ENCODE data around the gene CRIP2. TPM values are rescaled to one million over a fixed set of nuclear protein-coding genes. Genes with fewer than 3 reads are reported as not detected.

Gene CRIP2
- total and polyA plus RNA-seq, 2 of the 8 experiments (the other 6 are each of a cell fraction or from before 2014, with no cell fraction given), result 4.2 to 13.5 TPM

- TF ChIP-seq CHD7 (IDR thresholded peaks at IDR 0.05; ENCODE audit: insufficient replicate concordance, low read length) (no peak), YY1 (IDR thresholded peaks at IDR 0.05; ENCODE audit: low read depth, low read length) (no peak), POLR2A (IDR thresholded peaks at IDR 0.05; ENCODE audit: control extremely low read depth in 1 of 2, low read depth in 2 of 2, low read length in 2 of 2) (no peak), HDAC2 (IDR thresholded peaks at IDR 0.05; ENCODE audit: borderline replicate concordance in 1 of 2, low read depth in 2 of 2, low read length in 2 of 2) (no peak), CBX8 (IDR thresholded peaks at IDR 0.05; ENCODE audit: borderline replicate concordance, low read depth, low read length) (no peak), CEBPB (IDR thresholded peaks at IDR 0.05; ENCODE audit: low read depth, low read length) (no peak), CHD1 (IDR thresholded peaks at IDR 0.05; ENCODE audit: low read depth, low read length) (no peak), HDAC6 (IDR thresholded peaks at IDR 0.05; ENCODE audit: low read depth, low read length) (no peak), CTBP2 (IDR thresholded peaks at IDR 0.05; ENCODE audit: borderline replicate concordance, insufficient read depth, insufficient read length, low read length) (no peak), FOSL1 (IDR thresholded peaks at IDR 0.05; ENCODE audit: insufficient read depth, low read depth, low read length) (no peak), SP2 (IDR thresholded peaks at IDR 0.05; ENCODE audit: low read length) (no peak)
Observed at GRCh38 chr14:105527826-105528585, 53.4 kb downstream of the CRIP2 start (continued).
